Medulla oblongata (tissue), 1 donor: ENCODE results near the gene NTN5.
A peak's percentile ranks its signal among the peaks of the same experiment; 100 is the strongest.
"Not testable (repeated sequence)": the region's sequence is repeated elsewhere in the genome, so short reads cannot be mapped to it uniquely, and the experiment has no call there.

Experiments
- DNase-seq: peaks from one replicate; pipeline ENCODE4 v3.0.0-alpha.2; 2015; ENCODE audit errors: extremely low spot score

Gene NTN5

GRCh38 chr19:48669903-48670668, 2.7 kb downstream of the NTN5 start:
- no peak for DNase-seq

- DNase-seq: no peak
These were observed 4.1 kb downstream of the NTN5 start for GRCh38 chr19:48668761-48669160.

- no peak for DNase-seq
These were observed 4.5 kb downstream of the NTN5 start for GRCh38 chr19:48668332-48668731.

- no peak for DNase-seq
These were observed 7.0 kb downstream of the NTN5 start for GRCh38 chr19:48665786-48666185.

- DNase-seq: no peak
These were observed 8.3 kb downstream of the NTN5 start for GRCh38 chr19:48664476-48664875.

- DNase-seq: no peak
These were observed 9.2 kb downstream of the NTN5 start for GRCh38 chr19:48663667-48664066.

- no peak for DNase-seq
These were observed 11.1 kb downstream of the NTN5 start for GRCh38 chr19:48661711-48662090.

- peak; percentile 95 for DNase-seq
These were observed 11.7 kb downstream of the NTN5 start for GRCh38 chr19:48660852-48661710.

- peak; percentile 39 for DNase-seq
These were observed 13.0 kb downstream of the NTN5 start for GRCh38 chr19:48659768-48660167.

GRCh38 chr19:48658483-48658882, 14.3 kb downstream of the NTN5 start:
- DNase-seq: no peak

- DNase-seq: not testable (repeated sequence)
These were observed 15.0 kb downstream of the NTN5 start for GRCh38 chr19:48657828-48658227.

- DNase-seq: no peak
These were observed 15.9 kb downstream of the NTN5 start for GRCh38 chr19:48656840-48657474.

GRCh38 chr19:48654299-48655059, 18.3 kb downstream of the NTN5 start:
- no peak for DNase-seq

- DNase-seq: no peak
These were observed 21.2 kb downstream of the NTN5 start for GRCh38 chr19:48651683-48652048.

GRCh38 chr19:48650974-48651682, 21.7 kb downstream of the NTN5 start:
- no peak for DNase-seq

GRCh38 chr19:48648134-48648533, 24.7 kb downstream of the NTN5 start:
- DNase-seq: no peak

GRCh38 chr19:48646722-48647216, 26.0 kb downstream of the NTN5 start:
- DNase-seq: no peak

- peak; percentile 95 for DNase-seq
These were observed 26.7 kb downstream of the NTN5 start, which contains the start of gene CA11 for GRCh38 chr19:48646001-48646721. Gene CA11, minus strand, starts transcription at chr19:48646187. Its CDS starts 555 bp downstream, at chr19:48645632.

- peak; percentile 55 for DNase-seq
These were observed 27.2 kb downstream of the NTN5 start for GRCh38 chr19:48645620-48646000.
